HG02870 (cell line): Measurements from ENCODE around the gene GJC1.

Experiments used
- ATAC-seq: cut with Tn5 transposase; IDR thresholded peaks from one replicate; pipeline ENCODE4 v1.9.1; 2021; ENCODE audit warnings: mild to moderate bottlenecking, moderate library complexity; ENCODE audit not compliant: unreplicated experiment

The GJC1 gene

GRCh38 chr17:44779211-44780025 lies 50.7 kb downstream of the GJC1 start:
- ATAC-seq = no peak

GRCh38 chr17:44778656-44779210 lies 51.4 kb downstream of the GJC1 start:
- ATAC-seq = no peak

GRCh38 chr17:44777394-44778348 lies 52.4 kb downstream of the GJC1 start:
- no peak for ATAC-seq

- ATAC-seq = no peak
These were observed 53.3 kb downstream of the GJC1 start for GRCh38 chr17:44776628-44777393.

GRCh38 chr17:44775838-44776621 lies 54.1 kb downstream of the GJC1 start:
- peak; percentile 3 for ATAC-seq

GRCh38 chr17:44775136-44775837 lies 54.8 kb downstream of the GJC1 start:
- peak; percentile 85 for ATAC-seq

GRCh38 chr17:44774271-44775135 lies 55.6 kb downstream of the GJC1 start:
- ATAC-seq = no peak

- no peak for ATAC-seq
These were observed 56.9 kb downstream of the GJC1 start for GRCh38 chr17:44773140-44773539.

GRCh38 chr17:44772308-44773045 lies 57.6 kb downstream of the GJC1 start:
- ATAC-seq = no peak

GRCh38 chr17:44770166-44770925 lies 59.7 kb downstream of the GJC1 start:
- no peak for ATAC-seq

- no peak for ATAC-seq
These were observed 60.4 kb downstream of the GJC1 start for GRCh38 chr17:44769647-44770084.

- ATAC-seq = no peak
These were observed 60.9 kb downstream of the GJC1 start for GRCh38 chr17:44769230-44769629.

- ATAC-seq = no peak
These were observed 61.5 kb downstream of the GJC1 start for GRCh38 chr17:44768505-44769142.

- no peak for ATAC-seq
These were observed 62.6 kb downstream of the GJC1 start for GRCh38 chr17:44767493-44767892.

GRCh38 chr17:44766409-44767038 lies 63.6 kb downstream of the GJC1 start:
- no peak for ATAC-seq

GRCh38 chr17:44765965-44766364 lies 64.1 kb downstream of the GJC1 start:
- ATAC-seq = no peak
